HepG2 (cell line): ENCODE measurements around the gene ENTHD1. TPM values are rescaled to one million over a fixed set of nuclear protein-coding genes. Genes with fewer than 3 reads are reported as not detected.

ENCODE experiments used
- ATAC-seq: fragments of 200-7000 bp; cut with Tn5 transposase; 3 replicates; pipeline ENCODE4 v1.9.1; 2020; ENCODE audit warnings: mild to moderate bottlenecking, moderate library complexity
- BruUV-seq: library from RNA; stranded (reverse); fragments of 400-500 nt; replicated peaks from 2 replicates; lab custom pipeline; 2021; lab: Mats Ljungman, UMichigan
- CTCF ChIA-PET: fragments of 300-600 bp; formaldehyde crosslinking; extraction: SDS; loops from one replicate; lab custom pipeline; 2021; ENCODE audit warnings: low total read pairs, inconsistent platforms, low intra/inter-chr PET ratio; lab: Yijun Ruan, JAX
- POLR2A ChIA-PET: fragments of 350-600 bp; sonication (Branson Sonifier 250); formaldehyde crosslinking; loops from one replicate; lab custom pipeline; 2020; ENCODE audit warnings: antibody characterized with exemption, inconsistent platforms; lab: Yijun Ruan, JAX
- DNase-seq: peaks from one replicate; pipeline ENCODE4 v3.0.0-alpha.2; 2015; ENCODE audit warnings: low spot score
- FAIRE-seq: peaks from 3 replicates; lab custom pipeline; 2011; peaks lifted over from hg19 to GRCh38; lab: Jason Lieb, UNC
- H2AFZ ChIP-seq: one replicate; pipeline ENCODE4 v1.6.1; 2011; ENCODE audit warnings: low read length, inconsistent platforms
- H3K27ac ChIP-seq: fragments of 300-600 bp; 3 replicates; pipeline ENCODE4 v1.8.0; 2011; ENCODE audit warnings: mixed run types, mild to moderate bottlenecking, mixed read lengths, low read length, inconsistent platforms; ENCODE audit not compliant: insufficient read depth; ENCODE audit errors: extremely low read length
- H3K27me3 ChIP-seq, 2 experiments: fragments of 200-600 bp in 1 of 2; 2 replicates in 1 of 2; 3 replicates in 1 of 2; pipeline versions ENCODE4 v1.6.0 to v1.8.0; 2011; ENCODE audit warnings: low read length in 2 of 2, mild to moderate bottlenecking in 2 of 2, moderate library complexity in 2 of 2, inconsistent platforms in 1 of 2; ENCODE audit not compliant: insufficient read depth in 2 of 2, control insufficient read depth in 1 of 2
- H3K36me3 ChIP-seq, 2 experiments: fragments of 200-600 bp in 1 of 2; replicated peaks in 1 of 2; 2 replicates in 1 of 2; 3 replicates in 1 of 2; pipeline versions ENCODE4 v1.5.1 to v1.8.0; 2011; ENCODE audit warnings: low read length in 2 of 2, inconsistent platforms in 1 of 2; ENCODE audit not compliant: insufficient read depth in 2 of 2, control insufficient read depth in 1 of 2
- H3K4me1 ChIP-seq: 2 replicates; pipeline ENCODE4 v1.5.1; 2012; ENCODE audit warnings: low read length, inconsistent platforms; ENCODE audit not compliant: insufficient read depth
- H3K4me2 ChIP-seq: 2 replicates; pipeline ENCODE4 v1.6.0; 2011; ENCODE audit warnings: low read depth, low read length, inconsistent platforms
- H3K4me3 ChIP-seq, 3 experiments: fragments of 200-600 bp in 1 of 3; sonication (generic), shearing (Covaris generic) in 1 of 3; replicated peaks in 1 of 3; 2 replicates each; pipeline ENCODE4 v1.5.1; 2011 to 2016; ENCODE audit warnings: low read length in 3 of 3, inconsistent platforms in 2 of 3, low read depth in 2 of 3, mild to moderate bottlenecking in 2 of 3, control low read depth in 1 of 3, mixed read lengths in 1 of 3; ENCODE audit not compliant: insufficient read depth in 1 of 3
- H3K79me2 ChIP-seq: one replicate; pipeline ENCODE4 v1.6.1; 2011; ENCODE audit warnings: low read length, inconsistent platforms; ENCODE audit not compliant: insufficient read depth
- H3K9ac ChIP-seq: 2 replicates; pipeline ENCODE4 v1.6.0; 2011; ENCODE audit warnings: mild to moderate bottlenecking, low read depth, low read length, inconsistent platforms; ENCODE audit not compliant: insufficient read depth
- H3K9me3 ChIP-seq: 2 replicates; pipeline ENCODE4 v1.5.1; 2012; ENCODE audit warnings: mild to moderate bottlenecking, low read length
- H4K20me1 ChIP-seq: 2 replicates; pipeline ENCODE4 v1.6.0; 2011; ENCODE audit warnings: inconsistent platforms, mild to moderate bottlenecking, low read length, moderate library complexity; ENCODE audit not compliant: insufficient read depth
- CREBL2 ChIP-seq: sonication (generic); formaldehyde crosslinking; IDR thresholded peaks from 2 replicates; pipeline ENCODE4 v1.8.1; 2023; ENCODE audit warnings: missing genetic modification reagents, mild to moderate bottlenecking, borderline replicate concordance
- GLI4 ChIP-seq: sonication (generic); formaldehyde crosslinking; IDR thresholded peaks from 2 replicates; pipeline ENCODE4 v1.5.1; 2020; ENCODE audit warnings: missing genetic modification reagents, mild to moderate bottlenecking, moderate library complexity, borderline replicate concordance
- NFE2 ChIP-seq: sonication (generic); formaldehyde crosslinking; IDR thresholded peaks from 2 replicates; pipeline ENCODE4 v1.4.0; 2020; ENCODE audit warnings: missing genetic modification reagents
- RFXAP ChIP-seq: sonication (generic); formaldehyde crosslinking; IDR thresholded peaks from 2 replicates; pipeline ENCODE4 v1.4.0; 2020; ENCODE audit warnings: missing genetic modification reagents, borderline replicate concordance
- ZNF430 ChIP-seq: sonication (generic); formaldehyde crosslinking; IDR thresholded peaks from 2 replicates; pipeline ENCODE4 v1.9.0; 2021; ENCODE audit warnings: mild to moderate bottlenecking, missing genetic modification reagents
- ZNF550 ChIP-seq: sonication (generic); formaldehyde crosslinking; IDR thresholded peaks from 2 replicates; pipeline ENCODE4 v1.4.0; 2020; ENCODE audit warnings: mild to moderate bottlenecking, missing genetic modification reagents, borderline replicate concordance
- ZNF720 ChIP-seq: sonication (generic); formaldehyde crosslinking; IDR thresholded peaks from 2 replicates; pipeline ENCODE4 v1.4.0; 2020; ENCODE audit warnings: missing genetic modification reagents
- ZNF878 ChIP-seq: sonication (generic); formaldehyde crosslinking; IDR thresholded peaks from 2 replicates; pipeline ENCODE4 v1.8.1; 2023; ENCODE audit warnings: mild to moderate bottlenecking, missing genetic modification reagents, moderate library complexity
- WGBS: methylation state at CpG from one replicate; pipeline ENCODE4 v1.1.6; 2017; ENCODE audit warnings: low lambda C conversion rate; 5-methylcytosine and 5-hydroxymethylcytosine counted together
- in situ Hi-C: cut with HindIII; loops from 2 replicates; pipeline ENCODE4 v1.10.0; 2017; ENCODE audit warnings: low pct_unique_long_range_greater_than_20kb; ENCODE audit not compliant: extremely low pct_ligation_motif_present
- intact Hi-C: fragments of 100-400 bp; cut with micrococcal nuclease; formaldehyde crosslinking; loops from one replicate; pipeline ENCODE4 v1.10.0; 2022; ENCODE audit not compliant: unreplicated experiment
- polyA plus RNA-seq, 8 experiments: library from polyadenylated mRNA; depleted of rRNA in 3 of 8; stranded (reverse) in 7 of 8; unstranded in 1 of 8; fragments of >200 nt; fragmentation: Illumina TruSeq in 4 of 8; extraction: Trizol in 4 of 8; gene quantifications; 2 replicates each; pipeline versions ENCODE4 v1.2.1 to v1.2.3, GENCODE V29; 2011 to 2016; ENCODE audit warnings: low read depth in 4 of 8, missing spikeins in 1 of 8, mixed read lengths in 1 of 8; ENCODE audit not compliant: insufficient read depth in 1 of 8
- total RNA-seq, 5 experiments: library from RNA; depleted of rRNA; stranded (reverse); fragments of >200 nt; fragmentation: Illumina TruSeq; extraction: Trizol; gene quantifications; 2 replicates each; pipeline ENCODE4 v1.2.3, GENCODE V29; 2016; ENCODE audit warnings: low read depth in 1 of 5
- TF ChIP-seq, protein P1 (sequence below): sonication (generic); formaldehyde crosslinking; IDR thresholded peaks from 2 replicates; pipeline ENCODE4 v1.4.0; 2020; ENCODE audit warnings: missing genetic modification reagents
- TF ChIP-seq, protein P2 (sequence below), 2 experiments: sonication (generic) in 1 of 2; formaldehyde crosslinking in 1 of 2; IDR thresholded peaks; 2 replicates each; pipeline versions ENCODE4 v1.4.0 to v1.6.1; 2016 to 2020; ENCODE audit warnings: borderline replicate concordance in 1 of 2, low read depth in 1 of 2, mild to moderate bottlenecking in 1 of 2, missing genetic modification reagents in 1 of 2
- TF ChIP-seq, protein P3 (sequence below): sonication (generic); formaldehyde crosslinking; IDR thresholded peaks from 2 replicates; pipeline ENCODE4 v1.5.0; 2020; ENCODE audit warnings: mild to moderate bottlenecking, missing genetic modification reagents

The ENTHD1 gene
- total and polyA plus RNA-seq, 2 of the 13 experiments (the other 11 are each of a cell fraction or from before 2014, with no cell fraction given), result not detected

- Histone ChIP-seq H3K9ac (no peak overlapping the region), H3K4me3 (no peak overlapping the region), H3K36me3 (no peaks in the 10 kb centered on the region), H3K27ac (no peak overlapping the region), H3K4me2 (no peak overlapping the region), H2AFZ (no peak overlapping the region), H3K27me3 (peaks cover 2 to 69% of the 10 kb centered on the region in 2 experiments; a peak in 4 of 5 replicates), H3K4me1 (peaks cover 8% of the 10 kb centered on the region; the same call in 1 of the 2 replicates), H3K9me3 (no peaks in the 10 kb centered on the region), H4K20me1 (no peaks in the 10 kb centered on the region), H3K79me2 (no peaks in the 10 kb centered on the region)
- WGBS, result 49% methylated on average over 7 of the region's 8 CpGs
- in situ Hi-C loops (loop anchor here (10.0 kb wide), 1 partner anchor 60 kb away; no protein-coding TSS in a partner anchor), intact Hi-C loops (no loop called here)
- ChIA-PET CTCF (no interaction called here), POLR2A (no interaction called here)
- ATAC-seq, result no peak
- FAIRE-seq, result no peak
- BruUV-seq, result no TSS peak
- no peak for DNase-seq
- TF ChIP-seq CREBL2 (CRISPR knock-in tag), result no peak
- TF ChIP-seq, protein P1, sequence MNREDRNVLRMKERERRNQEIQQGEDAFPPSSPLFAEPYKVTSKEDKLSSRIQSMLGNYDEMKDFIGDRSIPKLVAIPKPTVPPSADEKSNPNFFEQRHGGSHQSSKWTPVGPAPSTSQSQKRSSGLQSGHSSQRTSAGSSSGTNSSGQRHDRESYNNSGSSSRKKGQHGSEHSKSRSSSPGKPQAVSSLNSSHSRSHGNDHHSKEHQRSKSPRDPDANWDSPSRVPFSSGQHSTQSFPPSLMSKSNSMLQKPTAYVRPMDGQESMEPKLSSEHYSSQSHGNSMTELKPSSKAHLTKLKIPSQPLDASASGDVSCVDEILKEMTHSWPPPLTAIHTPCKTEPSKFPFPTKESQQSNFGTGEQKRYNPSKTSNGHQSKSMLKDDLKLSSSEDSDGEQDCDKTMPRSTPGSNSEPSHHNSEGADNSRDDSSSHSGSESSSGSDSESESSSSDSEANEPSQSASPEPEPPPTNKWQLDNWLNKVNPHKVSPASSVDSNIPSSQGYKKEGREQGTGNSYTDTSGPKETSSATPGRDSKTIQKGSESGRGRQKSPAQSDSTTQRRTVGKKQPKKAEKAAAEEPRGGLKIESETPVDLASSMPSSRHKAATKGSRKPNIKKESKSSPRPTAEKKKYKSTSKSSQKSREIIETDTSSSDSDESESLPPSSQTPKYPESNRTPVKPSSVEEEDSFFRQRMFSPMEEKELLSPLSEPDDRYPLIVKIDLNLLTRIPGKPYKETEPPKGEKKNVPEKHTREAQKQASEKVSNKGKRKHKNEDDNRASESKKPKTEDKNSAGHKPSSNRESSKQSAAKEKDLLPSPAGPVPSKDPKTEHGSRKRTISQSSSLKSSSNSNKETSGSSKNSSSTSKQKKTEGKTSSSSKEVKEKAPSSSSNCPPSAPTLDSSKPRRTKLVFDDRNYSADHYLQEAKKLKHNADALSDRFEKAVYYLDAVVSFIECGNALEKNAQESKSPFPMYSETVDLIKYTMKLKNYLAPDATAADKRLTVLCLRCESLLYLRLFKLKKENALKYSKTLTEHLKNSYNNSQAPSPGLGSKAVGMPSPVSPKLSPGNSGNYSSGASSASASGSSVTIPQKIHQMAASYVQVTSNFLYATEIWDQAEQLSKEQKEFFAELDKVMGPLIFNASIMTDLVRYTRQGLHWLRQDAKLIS, result no peak
- no peak for TF ChIP-seq ZNF550 (CRISPR knock-in tag)
- TF ChIP-seq NFE2 (CRISPR knock-in tag), result no peak
- TF ChIP-seq ZNF430 (CRISPR knock-in tag), result no peak
- TF ChIP-seq, protein P2, sequence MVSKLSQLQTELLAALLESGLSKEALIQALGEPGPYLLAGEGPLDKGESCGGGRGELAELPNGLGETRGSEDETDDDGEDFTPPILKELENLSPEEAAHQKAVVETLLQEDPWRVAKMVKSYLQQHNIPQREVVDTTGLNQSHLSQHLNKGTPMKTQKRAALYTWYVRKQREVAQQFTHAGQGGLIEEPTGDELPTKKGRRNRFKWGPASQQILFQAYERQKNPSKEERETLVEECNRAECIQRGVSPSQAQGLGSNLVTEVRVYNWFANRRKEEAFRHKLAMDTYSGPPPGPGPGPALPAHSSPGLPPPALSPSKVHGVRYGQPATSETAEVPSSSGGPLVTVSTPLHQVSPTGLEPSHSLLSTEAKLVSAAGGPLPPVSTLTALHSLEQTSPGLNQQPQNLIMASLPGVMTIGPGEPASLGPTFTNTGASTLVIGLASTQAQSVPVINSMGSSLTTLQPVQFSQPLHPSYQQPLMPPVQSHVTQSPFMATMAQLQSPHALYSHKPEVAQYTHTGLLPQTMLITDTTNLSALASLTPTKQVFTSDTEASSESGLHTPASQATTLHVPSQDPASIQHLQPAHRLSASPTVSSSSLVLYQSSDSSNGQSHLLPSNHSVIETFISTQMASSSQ (IDR thresholded peaks at IDR 0.05; ENCODE audit: low read depth), result no peak
- TF ChIP-seq, protein P2 (CRISPR knock-in tag; IDR thresholded peaks at IDR 0.05; ENCODE audit: borderline replicate concordance), result no peak
- TF ChIP-seq RFXAP (CRISPR knock-in tag), result no peak
- no peak for TF ChIP-seq GLI4
- TF ChIP-seq, protein P3, sequence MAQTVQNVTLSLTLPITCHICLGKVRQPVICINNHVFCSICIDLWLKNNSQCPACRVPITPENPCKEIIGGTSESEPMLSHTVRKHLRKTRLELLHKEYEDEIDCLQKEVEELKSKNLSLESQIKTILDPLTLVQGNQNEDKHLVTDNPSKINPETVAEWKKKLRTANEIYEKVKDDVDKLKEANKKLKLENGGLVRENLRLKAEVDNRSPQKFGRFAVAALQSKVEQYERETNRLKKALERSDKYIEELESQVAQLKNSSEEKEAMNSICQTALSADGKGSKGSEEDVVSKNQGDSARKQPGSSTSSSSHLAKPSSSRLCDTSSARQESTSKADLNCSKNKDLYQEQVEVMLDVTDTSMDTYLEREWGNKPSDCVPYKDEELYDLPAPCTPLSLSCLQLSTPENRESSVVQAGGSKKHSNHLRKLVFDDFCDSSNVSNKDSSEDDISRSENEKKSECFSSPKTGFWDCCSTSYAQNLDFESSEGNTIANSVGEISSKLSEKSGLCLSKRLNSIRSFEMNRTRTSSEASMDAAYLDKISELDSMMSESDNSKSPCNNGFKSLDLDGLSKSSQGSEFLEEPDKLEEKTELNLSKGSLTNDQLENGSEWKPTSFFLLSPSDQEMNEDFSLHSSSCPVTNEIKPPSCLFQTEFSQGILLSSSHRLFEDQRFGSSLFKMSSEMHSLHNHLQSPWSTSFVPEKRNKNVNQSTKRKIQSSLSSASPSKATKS (CRISPR knock-in tag), result no peak
- TF ChIP-seq ZNF878 (CRISPR knock-in tag), result no peak
- no peak for TF ChIP-seq ZNF720 (CRISPR knock-in tag)
These were observed 179.2 kb downstream of the ENTHD1 start for GRCh38 chr22:39714321-39714720.
